Skeletal muscle tissue (tissue), 4 donors: ENCODE results near the gene BHLHA9. TPM values are rescaled to one million over a fixed set of nuclear protein-coding genes. Genes with fewer than 3 reads are reported as not detected.
"Not testable (repeated sequence)": the region's sequence is repeated elsewhere in the genome, so short reads cannot be mapped to it uniquely, and the experiment has no call there.

Source experiments
- H3K27ac ChIP-seq: one replicate; pipeline ENCODE4 v1.7.0; 2013; ENCODE audit warnings: mild to moderate bottlenecking, low read depth, low read length, inconsistent platforms
- H3K27me3 ChIP-seq, 3 donors: one replicate each; pipeline ENCODE4 v1.7.0; 2013; ENCODE audit warnings: low read length in 3 of 3; ENCODE audit not compliant: control insufficient read depth in 3 of 3, insufficient read depth in 3 of 3
- H3K36me3 ChIP-seq, 3 donors: one replicate each; pipeline ENCODE4 v1.7.0; 2013; ENCODE audit warnings: low read length in 3 of 3; ENCODE audit not compliant: control insufficient read depth in 3 of 3, insufficient read depth in 3 of 3
- H3K4me1 ChIP-seq, 3 donors: one replicate each; pipeline ENCODE4 v1.7.0; 2013; ENCODE audit warnings: low read length in 3 of 3, mild to moderate bottlenecking in 3 of 3; ENCODE audit not compliant: control insufficient read depth in 3 of 3, insufficient read depth in 3 of 3
- H3K4me3 ChIP-seq, 3 donors: one replicate each; pipeline ENCODE4 v1.7.0; 2013; ENCODE audit warnings: low read length in 3 of 3
- H3K9ac ChIP-seq, 3 donors: one replicate each; pipeline ENCODE4 v1.7.0; 2013; ENCODE audit warnings: low read length in 3 of 3, mild to moderate bottlenecking in 3 of 3, moderate library complexity in 2 of 3, low read depth in 1 of 3
- H3K9me3 ChIP-seq, 3 donors: one replicate each; pipeline ENCODE4 v1.7.0; 2013; ENCODE audit warnings: low read length in 3 of 3; ENCODE audit not compliant: control insufficient read depth in 3 of 3
- total RNA-seq: library from RNA; depleted of rRNA; stranded (reverse); fragments of >200 nt; gene quantifications from one replicate; pipeline ENCODE4 v1.2.3, GENCODE V29; 2014
- donor health status: Osteomylitis.

The BHLHA9 gene
- total RNA-seq, 1 donor from 2014 or later, result not detected

DNA sequence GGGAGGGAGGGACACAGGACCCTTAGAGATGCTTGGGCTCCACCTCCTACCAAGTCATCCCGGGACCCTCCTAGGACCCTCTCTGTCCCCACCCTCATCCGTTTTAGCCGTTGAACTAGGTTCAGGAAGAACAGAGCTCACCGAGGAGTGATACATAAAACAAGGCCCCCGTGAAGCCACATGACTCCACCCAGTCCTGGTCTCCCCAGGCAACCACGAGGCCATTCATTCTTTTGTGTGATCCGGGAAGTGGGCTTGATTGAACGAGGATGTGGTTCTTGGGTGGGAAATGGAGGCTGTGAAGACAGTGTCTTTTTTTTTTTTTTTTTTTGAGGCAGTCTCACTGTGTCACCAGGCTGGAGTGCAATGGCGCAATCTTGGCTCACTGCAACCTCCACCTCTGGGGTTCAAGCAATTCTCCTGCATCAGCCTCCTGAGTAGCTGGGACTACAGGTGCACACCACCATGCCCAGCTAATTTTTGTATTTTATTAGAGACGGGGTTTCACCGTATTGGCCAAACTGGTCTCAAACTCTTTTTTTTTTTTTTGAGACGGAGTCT is 24.0 kb downstream of the BHLHA9 start:
- no peaks in the 10 kb centered on the region for H3K36me3 ChIP-seq
- peaks cover 24 to 33% (median 28%) of the 10 kb centered on the region in 3 donors for H3K27me3 ChIP-seq
- H3K9me3 ChIP-seq, result no peaks in the 10 kb centered on the region
- H3K27ac ChIP-seq, result no peak overlapping the region
- no peaks in the 10 kb centered on the region for H3K4me1 ChIP-seq
- H3K9ac ChIP-seq, result no peak overlapping the region
- H3K4me3 ChIP-seq, result no peak overlapping the region

- H3K4me3 ChIP-seq, result no peak overlapping the region
- no peaks in the 10 kb centered on the region for H3K9me3 ChIP-seq
- H3K27ac ChIP-seq, result no peak overlapping the region
- peaks cover 31 to 66% (median 45%) of the 10 kb centered on the region in 3 donors for H3K27me3 ChIP-seq
- no peaks in the 10 kb centered on the region for H3K36me3 ChIP-seq
- H3K4me1 ChIP-seq, result peaks cover 0 to 2% (median 0%) of the 10 kb centered on the region in 3 donors
- no peak overlapping the region for H3K9ac ChIP-seq
Measured at GRCh38 chr17:1298606-1299005, 28.4 kb downstream of the BHLHA9 start.

DNA sequence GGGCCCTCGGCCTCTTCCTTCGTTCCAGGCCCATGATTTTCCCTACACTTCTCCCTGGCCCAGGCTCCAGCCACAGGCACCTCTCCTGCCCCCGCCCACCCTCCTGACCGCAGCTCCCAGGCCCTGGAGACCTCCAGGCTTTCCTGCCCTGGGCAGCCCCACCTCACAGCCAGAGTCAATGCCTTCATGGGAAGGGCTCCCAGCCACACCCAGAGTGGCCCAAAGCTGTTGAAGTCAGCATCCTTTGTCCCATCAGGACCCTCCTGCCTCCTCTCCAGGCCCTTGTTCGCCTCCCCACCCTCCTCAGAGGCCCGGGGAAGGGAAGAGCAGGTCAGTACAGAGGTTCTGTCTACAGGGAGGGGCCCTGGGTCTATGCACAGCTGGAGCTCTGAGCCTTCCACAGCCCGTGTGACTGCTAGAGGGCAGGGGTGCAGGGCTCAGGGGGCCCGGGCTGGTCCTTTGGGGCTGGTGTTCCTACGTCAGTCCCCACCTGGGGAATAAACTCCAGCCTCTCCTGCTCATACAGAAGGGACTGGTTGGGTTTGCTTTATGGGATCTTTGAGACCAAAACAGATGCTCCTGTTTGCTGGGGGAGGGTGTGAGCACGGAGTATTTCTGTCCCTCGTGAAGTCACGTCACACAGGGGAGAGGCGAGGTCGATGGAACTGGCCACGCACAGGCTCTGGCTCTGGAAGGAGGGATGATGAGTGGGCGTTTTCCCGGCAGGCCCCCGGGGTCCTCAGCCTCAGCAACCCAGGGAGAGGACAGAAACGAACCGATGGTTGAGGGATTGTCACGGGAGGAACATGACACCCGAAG is 29.5 kb downstream of the BHLHA9 start:
- no peak overlapping the region for H3K4me3 ChIP-seq
- no peaks in the 10 kb centered on the region for H3K9me3 ChIP-seq
- no peak overlapping the region for H3K27ac ChIP-seq
- peaks cover 33 to 66% (median 50%) of the 10 kb centered on the region in 3 donors for H3K27me3 ChIP-seq
- peaks cover 0 to 2% (median 0%) of the 10 kb centered on the region in 3 donors for H3K4me1 ChIP-seq
- H3K36me3 ChIP-seq, result no peaks in the 10 kb centered on the region
- peak overlapping the region in 1 of 3 donors; percentile 16 for H3K9ac ChIP-seq

DNA sequence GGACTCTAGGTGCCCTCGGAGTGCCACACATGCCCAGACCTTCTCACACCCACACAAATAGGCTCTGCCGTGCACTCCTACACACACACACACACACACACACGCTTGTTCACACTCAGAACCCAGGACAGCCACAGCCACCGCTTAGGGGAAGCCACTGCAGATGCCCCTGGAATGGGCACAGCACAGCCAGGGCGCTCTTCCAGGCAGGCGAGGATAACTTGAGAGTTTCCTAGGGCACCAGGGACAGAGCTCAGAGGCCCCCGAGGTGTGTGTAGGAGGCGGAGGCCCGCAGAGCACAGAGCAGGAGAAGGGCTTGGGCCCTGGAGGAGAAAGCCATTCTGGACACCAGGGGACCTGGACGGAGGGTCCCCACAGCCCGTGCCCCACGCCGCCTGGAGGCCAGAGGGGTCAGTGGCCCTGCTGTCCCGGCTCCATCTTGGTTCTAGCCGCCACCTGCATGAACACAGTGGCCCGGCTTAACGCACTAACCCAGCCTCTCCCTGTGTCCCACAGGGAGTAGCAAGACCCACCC is 30.2 kb downstream of the BHLHA9 start:
- no peak overlapping the region for H3K27ac ChIP-seq

DNA sequence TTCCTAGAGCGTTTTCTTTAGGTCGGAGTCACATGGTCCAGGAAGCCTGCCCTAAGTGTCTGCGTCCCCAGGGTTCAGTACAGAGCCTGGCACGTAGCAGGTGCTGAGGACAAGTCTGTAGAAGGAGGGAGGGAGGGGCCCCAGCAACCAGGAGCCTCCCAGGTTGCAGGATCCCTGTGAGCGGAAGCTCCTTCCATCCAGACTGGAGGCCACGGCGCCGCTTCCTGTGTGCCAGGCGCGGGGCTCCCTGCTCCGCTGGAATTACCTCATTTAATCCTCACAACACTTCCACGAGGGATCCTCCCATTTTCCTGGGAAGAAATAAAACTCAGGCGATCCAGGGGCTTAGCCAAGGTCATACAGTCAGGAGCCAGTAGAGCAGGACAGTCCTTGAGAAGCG is 31.3 kb downstream of the BHLHA9 start:
- Histone ChIP-seq H3K9ac (no peak overlapping the region), H3K27ac (no peak overlapping the region), H3K4me1 (peaks cover 0 to 2% (median 0%) of the 10 kb centered on the region in 3 donors), H3K36me3 (no peaks in the 10 kb centered on the region), H3K9me3 (no peaks in the 10 kb centered on the region), H3K27me3 (peaks cover 36 to 69% (median 54%) of the 10 kb centered on the region in 3 donors), H3K4me3 (no peak overlapping the region)

More for the DNA sequence above, 30.2 kb downstream of the BHLHA9 start:
- Histone ChIP-seq H3K4me1 (peaks cover 0 to 2% (median 0%) of the 10 kb centered on the region in 3 donors), H3K36me3 (no peaks in the 10 kb centered on the region), H3K27me3 (peaks cover 36 to 68% (median 55%) of the 10 kb centered on the region in 3 donors), H3K4me3 (no peak overlapping the region), H3K9me3 (no peaks in the 10 kb centered on the region), H3K9ac (peak overlapping the region in 1 of 3 donors; percentile 16)

DNA sequence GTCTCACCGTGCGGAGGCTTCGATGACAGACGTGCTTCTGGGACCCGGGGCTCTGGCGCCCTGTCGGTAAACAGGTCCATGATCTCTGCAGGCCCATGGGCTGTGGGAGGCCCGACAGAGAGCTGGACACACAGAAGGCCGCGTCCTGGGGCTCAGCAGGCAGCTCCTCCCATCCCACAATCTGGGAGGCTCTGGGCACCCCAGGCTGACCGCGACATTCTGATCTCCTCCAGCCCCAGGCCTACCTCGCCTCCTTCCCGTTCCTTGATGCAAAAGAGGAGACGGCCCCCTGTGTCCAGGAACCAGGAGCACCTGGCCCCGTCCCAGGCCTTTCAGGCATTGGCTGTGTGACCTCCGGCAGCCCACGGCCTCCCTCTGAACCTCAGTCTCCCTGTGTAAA is 32.5 kb downstream of the BHLHA9 start:
- Histone ChIP-seq H3K27ac (no peak overlapping the region), H3K4me3 (no peak overlapping the region), H3K36me3 (no peaks in the 10 kb centered on the region), H3K4me1 (peaks cover 0 to 2% (median 0%) of the 10 kb centered on the region in 3 donors), H3K9ac (no peak overlapping the region), H3K9me3 (no peaks in the 10 kb centered on the region), H3K27me3 (peaks cover 29 to 67% (median 48%) of the 10 kb centered on the region in 3 donors)

GRCh38 chr17:1304522-1304921 is 34.3 kb downstream of the BHLHA9 start:
- Histone ChIP-seq H3K9me3 (no peaks in the 10 kb centered on the region), H3K27ac (no peak overlapping the region), H3K4me1 (peaks cover 0 to 2% (median 0%) of the 10 kb centered on the region in 3 donors), H3K9ac (no peak overlapping the region), H3K36me3 (no peaks in the 10 kb centered on the region), H3K4me3 (no peak overlapping the region), H3K27me3 (peaks cover 16 to 53% (median 34%) of the 10 kb centered on the region in 3 donors)

DNA sequence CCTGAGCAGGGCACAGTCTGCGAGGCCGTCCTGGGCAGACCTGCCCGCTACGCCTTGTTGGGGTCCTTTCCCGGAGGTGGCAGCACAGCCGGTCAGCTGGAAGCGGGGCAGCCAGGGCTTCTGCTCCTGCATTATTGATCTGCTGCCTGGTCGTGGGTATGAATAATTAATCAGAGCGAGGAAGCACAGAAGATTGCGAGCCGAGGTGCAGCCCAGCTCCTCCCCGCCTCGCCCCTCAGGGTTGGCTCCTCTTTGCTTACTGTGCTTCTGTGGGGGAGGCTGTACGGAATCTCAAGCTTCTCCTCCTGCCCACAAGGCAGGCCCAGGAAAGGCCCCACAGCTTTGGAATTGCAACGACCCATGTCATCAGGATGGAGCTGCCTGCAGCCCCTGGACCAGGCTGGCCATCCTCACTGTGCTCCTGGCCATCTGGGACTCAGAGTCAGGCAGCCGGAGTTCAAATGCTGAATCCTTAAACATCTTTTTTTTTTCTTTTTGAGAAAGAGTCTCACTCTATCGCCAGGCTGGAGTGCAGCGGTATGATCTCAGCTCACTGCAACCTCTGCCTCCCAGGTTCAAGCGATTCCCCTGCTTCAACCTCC is 34.8 kb downstream of the BHLHA9 start:
- H3K27me3 ChIP-seq, result peaks cover 13 to 48% (median 32%) of the 10 kb centered on the region in 3 donors
- H3K27ac ChIP-seq, result no peak overlapping the region
- no peaks in the 10 kb centered on the region for H3K9me3 ChIP-seq
- peaks cover 0 to 2% (median 0%) of the 10 kb centered on the region in 3 donors for H3K4me1 ChIP-seq
- H3K9ac ChIP-seq, result no peak overlapping the region
- H3K4me3 ChIP-seq, result no peak overlapping the region
- no peaks in the 10 kb centered on the region for H3K36me3 ChIP-seq

DNA sequence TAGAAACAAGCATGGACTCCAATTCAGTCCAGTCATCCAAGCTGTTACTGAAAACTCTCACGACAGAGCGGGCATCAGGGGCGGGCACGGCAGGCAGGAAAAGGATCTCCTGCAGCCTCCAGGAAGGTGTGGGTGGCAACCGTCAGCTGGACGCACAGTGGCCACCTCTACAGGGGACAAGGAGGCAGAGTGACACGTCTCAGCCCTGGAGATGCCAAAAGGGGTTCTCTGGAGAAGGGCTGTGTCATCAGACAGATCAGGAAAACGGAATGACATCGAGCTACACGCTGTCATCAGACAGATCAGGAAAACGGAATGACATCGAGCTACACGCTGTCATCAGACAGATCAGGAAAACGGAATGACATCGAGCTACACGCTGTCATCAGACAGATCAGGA is 37.6 kb downstream of the BHLHA9 start:
- H3K27me3 ChIP-seq, result peaks cover 8 to 38% (median 24%) of the 10 kb centered on the region in 3 donors
- H3K4me1 ChIP-seq, H3K9me3 ChIP-seq, H3K36me3 ChIP-seq, H3K27ac ChIP-seq, H3K4me3 ChIP-seq, H3K9ac ChIP-seq: not testable (repeated sequence)
